ENCODE data around the gene AIPL1. TPM values are rescaled to one million over a fixed set of nuclear protein-coding genes. Genes with fewer than 3 reads are reported as not detected.

The AIPL1 gene
- total RNA-seq, 1 experiment from 2014 or later: not detected

DNA sequence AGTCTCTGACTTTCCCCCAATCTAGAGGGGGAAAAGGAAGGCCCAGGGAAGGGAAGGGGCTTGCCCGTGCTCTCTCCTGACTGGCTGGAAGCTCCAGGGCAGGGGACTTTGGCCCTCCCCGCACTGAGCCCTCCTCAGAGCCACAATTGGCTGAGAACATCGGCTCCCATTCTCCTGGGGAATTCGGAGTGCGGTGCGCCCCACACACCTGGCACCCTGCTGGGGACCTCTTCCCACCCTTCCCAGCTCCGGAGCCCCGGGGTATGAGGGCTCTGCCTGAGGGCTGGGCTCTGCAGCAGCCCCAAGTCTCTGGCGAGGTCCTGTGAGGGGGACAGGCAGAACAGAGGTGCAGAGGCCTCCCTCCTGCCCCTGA, 45.4 kb upstream of the AIPL1 start:
- Histone ChIP-seq H3K4me1 (ENCODE audit: control insufficient read depth in 1 of 2, insufficient read depth in 2 of 2, low read length in 2 of 2) (no peaks in the 10 kb centered on the region), H3K79me2 (ENCODE audit: insufficient read depth, low read length) (no peaks in the 10 kb centered on the region), H3K36me3 (ENCODE audit: control insufficient read depth in 1 of 2, insufficient read depth in 2 of 2, low read length in 2 of 2) (no peaks in the 10 kb centered on the region), H2AFZ (ENCODE audit: low read depth, low read length, poor library complexity, severe bottlenecking) (no peak overlapping the region), H3K27me3 (ENCODE audit: insufficient read depth, low read length) (no peaks in the 10 kb centered on the region), H3K4me2 (ENCODE audit: low read length) (no peak overlapping the region), H3K9me3 (ENCODE audit: control insufficient read depth in 1 of 2, insufficient read depth in 1 of 2, low read depth in 1 of 2, low read length in 2 of 2) (no peaks in the 10 kb centered on the region), H3K27ac (ENCODE audit: low read depth, low read length) (no peak overlapping the region), H4K20me1 (ENCODE audit: insufficient read depth) (no peaks in the 10 kb centered on the region), H3K9ac (ENCODE audit: low read length) (no peak overlapping the region), H3K4me3 (replicated peaks in 1 of 2; ENCODE audit: low read depth in 1 of 2, low read length in 2 of 2) (no peak overlapping the region), H3K9me2 (ENCODE audit: insufficient read depth) (no peaks in the 10 kb centered on the region)
- ATAC-seq (no peak), DNase-seq (ENCODE audit: low read depth, low spot score) (no peak)
- ChIA-PET CTCF (no interaction called here), RAD21 (ENCODE audit: low non-redundant PET in 1 of 2, low total read pairs in 2 of 2, uncharacterized antibody in 2 of 2, unreplicated experiment in 2 of 2) (no interaction called here), POLR2A (no interaction called here)
- BruUV-seq (replicated peaks): no TSS peak
- intact Hi-C loops (cut with micrococcal nuclease): no loop called here
- TF ChIP-seq EZH2phosphoT487 (IDR thresholded peaks at IDR 0.05; ENCODE audit: borderline replicate concordance) (no peak), EGR1 (IDR thresholded peaks at IDR 0.05; ENCODE audit: low read depth) (no peak), TCF7L2 (IDR thresholded peaks at IDR 0.05; ENCODE audit: borderline replicate concordance, extremely low read depth, insufficient read depth, insufficient read length) (no peak), ZNF274 (IDR thresholded peaks at IDR 0.05; ENCODE audit: low read depth, low read length) (no peak), FOSL1 (IDR thresholded peaks at IDR 0.05; ENCODE audit: low read depth) (no peak), CBX3 (IDR thresholded peaks at IDR 0.05; ENCODE audit: low read depth) (no peak), ELF1 (IDR thresholded peaks at IDR 0.05; ENCODE audit: borderline replicate concordance, low read depth) (no peak), RAD21 (IDR thresholded peaks at IDR 0.05; ENCODE audit: low read depth) (no peak), SP1 (IDR thresholded peaks at IDR 0.05; ENCODE audit: low read depth) (no peak), JUND (IDR thresholded peaks at IDR 0.05) (no peak), POLR2AphosphoS5 (IDR thresholded peaks at IDR 0.05; ENCODE audit: low read depth, low read length) (no peak), POLR2A (IDR thresholded peaks at IDR 0.05; ENCODE audit: borderline replicate concordance, extremely low read depth, insufficient read depth, insufficient read length) (no peak), SRF (IDR thresholded peaks at IDR 0.05; ENCODE audit: low read depth) (no peak), CEBPB (IDR thresholded peaks at IDR 0.05; ENCODE audit: low read depth) (no peak), EZH2 (IDR thresholded peaks at IDR 0.05) (no peak)
- TF ChIP-seq, protein P1, sequence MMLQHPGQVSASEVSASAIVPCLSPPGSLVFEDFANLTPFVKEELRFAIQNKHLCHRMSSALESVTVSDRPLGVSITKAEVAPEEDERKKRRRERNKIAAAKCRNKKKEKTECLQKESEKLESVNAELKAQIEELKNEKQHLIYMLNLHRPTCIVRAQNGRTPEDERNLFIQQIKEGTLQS (IDR thresholded peaks at IDR 0.05): no peak
- TF ChIP-seq, protein P2, sequence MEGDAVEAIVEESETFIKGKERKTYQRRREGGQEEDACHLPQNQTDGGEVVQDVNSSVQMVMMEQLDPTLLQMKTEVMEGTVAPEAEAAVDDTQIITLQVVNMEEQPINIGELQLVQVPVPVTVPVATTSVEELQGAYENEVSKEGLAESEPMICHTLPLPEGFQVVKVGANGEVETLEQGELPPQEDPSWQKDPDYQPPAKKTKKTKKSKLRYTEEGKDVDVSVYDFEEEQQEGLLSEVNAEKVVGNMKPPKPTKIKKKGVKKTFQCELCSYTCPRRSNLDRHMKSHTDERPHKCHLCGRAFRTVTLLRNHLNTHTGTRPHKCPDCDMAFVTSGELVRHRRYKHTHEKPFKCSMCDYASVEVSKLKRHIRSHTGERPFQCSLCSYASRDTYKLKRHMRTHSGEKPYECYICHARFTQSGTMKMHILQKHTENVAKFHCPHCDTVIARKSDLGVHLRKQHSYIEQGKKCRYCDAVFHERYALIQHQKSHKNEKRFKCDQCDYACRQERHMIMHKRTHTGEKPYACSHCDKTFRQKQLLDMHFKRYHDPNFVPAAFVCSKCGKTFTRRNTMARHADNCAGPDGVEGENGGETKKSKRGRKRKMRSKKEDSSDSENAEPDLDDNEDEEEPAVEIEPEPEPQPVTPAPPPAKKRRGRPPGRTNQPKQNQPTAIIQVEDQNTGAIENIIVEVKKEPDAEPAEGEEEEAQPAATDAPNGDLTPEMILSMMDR (IDR thresholded peaks at IDR 0.05 in 2 of 3, conservative IDR thresholded peaks at IDR 0.05 in 1 of 3; ENCODE audit: borderline replicate concordance in 1 of 3, insufficient read depth in 1 of 3, low read depth in 2 of 3, low read length in 2 of 3): no peak
- TF ChIP-seq, protein P3, sequence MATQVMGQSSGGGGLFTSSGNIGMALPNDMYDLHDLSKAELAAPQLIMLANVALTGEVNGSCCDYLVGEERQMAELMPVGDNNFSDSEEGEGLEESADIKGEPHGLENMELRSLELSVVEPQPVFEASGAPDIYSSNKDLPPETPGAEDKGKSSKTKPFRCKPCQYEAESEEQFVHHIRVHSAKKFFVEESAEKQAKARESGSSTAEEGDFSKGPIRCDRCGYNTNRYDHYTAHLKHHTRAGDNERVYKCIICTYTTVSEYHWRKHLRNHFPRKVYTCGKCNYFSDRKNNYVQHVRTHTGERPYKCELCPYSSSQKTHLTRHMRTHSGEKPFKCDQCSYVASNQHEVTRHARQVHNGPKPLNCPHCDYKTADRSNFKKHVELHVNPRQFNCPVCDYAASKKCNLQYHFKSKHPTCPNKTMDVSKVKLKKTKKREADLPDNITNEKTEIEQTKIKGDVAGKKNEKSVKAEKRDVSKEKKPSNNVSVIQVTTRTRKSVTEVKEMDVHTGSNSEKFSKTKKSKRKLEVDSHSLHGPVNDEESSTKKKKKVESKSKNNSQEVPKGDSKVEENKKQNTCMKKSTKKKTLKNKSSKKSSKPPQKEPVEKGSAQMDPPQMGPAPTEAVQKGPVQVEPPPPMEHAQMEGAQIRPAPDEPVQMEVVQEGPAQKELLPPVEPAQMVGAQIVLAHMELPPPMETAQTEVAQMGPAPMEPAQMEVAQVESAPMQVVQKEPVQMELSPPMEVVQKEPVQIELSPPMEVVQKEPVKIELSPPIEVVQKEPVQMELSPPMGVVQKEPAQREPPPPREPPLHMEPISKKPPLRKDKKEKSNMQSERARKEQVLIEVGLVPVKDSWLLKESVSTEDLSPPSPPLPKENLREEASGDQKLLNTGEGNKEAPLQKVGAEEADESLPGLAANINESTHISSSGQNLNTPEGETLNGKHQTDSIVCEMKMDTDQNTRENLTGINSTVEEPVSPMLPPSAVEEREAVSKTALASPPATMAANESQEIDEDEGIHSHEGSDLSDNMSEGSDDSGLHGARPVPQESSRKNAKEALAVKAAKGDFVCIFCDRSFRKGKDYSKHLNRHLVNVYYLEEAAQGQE (IDR thresholded peaks at IDR 0.05; ENCODE audit: low read depth): no peak
- TF ChIP-seq, protein P4, sequence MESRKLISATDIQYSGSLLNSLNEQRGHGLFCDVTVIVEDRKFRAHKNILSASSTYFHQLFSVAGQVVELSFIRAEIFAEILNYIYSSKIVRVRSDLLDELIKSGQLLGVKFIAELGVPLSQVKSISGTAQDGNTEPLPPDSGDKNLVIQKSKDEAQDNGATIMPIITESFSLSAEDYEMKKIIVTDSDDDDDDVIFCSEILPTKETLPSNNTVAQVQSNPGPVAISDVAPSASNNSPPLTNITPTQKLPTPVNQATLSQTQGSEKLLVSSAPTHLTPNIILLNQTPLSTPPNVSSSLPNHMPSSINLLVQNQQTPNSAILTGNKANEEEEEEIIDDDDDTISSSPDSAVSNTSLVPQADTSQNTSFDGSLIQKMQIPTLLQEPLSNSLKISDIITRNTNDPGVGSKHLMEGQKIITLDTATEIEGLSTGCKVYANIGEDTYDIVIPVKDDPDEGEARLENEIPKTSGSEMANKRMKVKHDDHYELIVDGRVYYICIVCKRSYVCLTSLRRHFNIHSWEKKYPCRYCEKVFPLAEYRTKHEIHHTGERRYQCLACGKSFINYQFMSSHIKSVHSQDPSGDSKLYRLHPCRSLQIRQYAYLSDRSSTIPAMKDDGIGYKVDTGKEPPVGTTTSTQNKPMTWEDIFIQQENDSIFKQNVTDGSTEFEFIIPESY (IDR thresholded peaks at IDR 0.05; ENCODE audit: extremely low read depth, insufficient replicate concordance, low read length): no peak
